Umbilical cord (tissue), 2 donors: Measurements from ENCODE around the gene BCR. TPM values are rescaled to one million over a fixed set of nuclear protein-coding genes. Genes with fewer than 3 reads are reported as not detected.

Experiments
- DNase-seq: peaks from one replicate; pipeline ENCODE4 v3.0.0-alpha.2; 2015; ENCODE audit warnings: low spot score
- total RNA-seq: library from RNA; depleted of rRNA; stranded (reverse); fragments of >200 nt; gene quantifications from one replicate; pipeline ENCODE4 v1.2.3, GENCODE V29; 2014; ENCODE audit warnings: low replicate concordance; ENCODE audit not compliant: insufficient read depth

The BCR gene
- total RNA-seq, 1 donor from 2014 or later: 27.0 TPM

GRCh38 chr22:23150762-23151161 is 29.5 kb upstream of the BCR start:
- no peak for DNase-seq

- DNase-seq: no peak
Measured at GRCh38 chr22:23151827-23152226, 28.5 kb upstream of the BCR start.

GRCh38 chr22:23152238-23153114 is 27.8 kb upstream of the BCR start:
- DNase-seq: no peak

DNA sequence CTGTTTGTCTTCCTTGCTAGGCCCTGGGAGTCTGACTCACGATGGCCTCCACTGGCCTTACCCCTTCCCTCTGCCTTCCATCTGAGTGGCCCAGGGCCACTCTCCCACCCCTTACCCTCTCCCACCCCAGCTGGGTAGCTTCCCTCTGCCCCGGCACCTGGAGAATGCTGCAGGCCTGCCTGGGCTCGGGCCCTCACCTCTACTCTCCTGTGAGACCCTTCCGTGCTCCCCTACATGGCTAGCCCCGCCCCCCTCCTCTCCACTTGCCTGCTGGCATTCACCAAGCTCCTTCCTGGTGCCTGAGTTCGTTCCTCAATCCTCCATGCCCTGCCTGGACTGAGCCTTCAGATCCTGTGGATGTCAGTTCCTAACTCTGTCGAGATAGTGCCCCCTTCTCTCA is 26.3 kb upstream of the BCR start:
- no peak for DNase-seq

GRCh38 chr22:23154461-23154860 is 25.8 kb upstream of the BCR start:
- no peak for DNase-seq

DNA sequence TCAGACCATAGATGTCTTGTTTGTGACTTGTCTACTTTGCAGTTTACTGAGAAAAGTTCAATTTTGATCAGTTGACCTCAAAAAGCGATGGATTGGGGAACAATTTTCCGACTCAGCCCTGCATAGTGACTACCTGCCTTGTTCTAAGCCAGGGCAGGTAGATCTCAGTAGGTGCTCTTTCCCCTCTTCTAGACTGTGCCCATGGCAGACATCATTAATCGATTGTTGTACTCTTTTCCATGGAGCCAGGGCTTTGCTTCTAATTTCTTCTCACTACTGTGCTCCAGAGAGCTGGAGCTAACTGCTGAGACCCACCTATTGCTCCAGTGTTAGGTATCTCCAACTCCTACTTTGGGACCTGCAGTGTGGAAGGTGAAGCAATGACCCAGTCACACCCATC is 25.2 kb upstream of the BCR start:
- DNase-seq: no peak

DNA sequence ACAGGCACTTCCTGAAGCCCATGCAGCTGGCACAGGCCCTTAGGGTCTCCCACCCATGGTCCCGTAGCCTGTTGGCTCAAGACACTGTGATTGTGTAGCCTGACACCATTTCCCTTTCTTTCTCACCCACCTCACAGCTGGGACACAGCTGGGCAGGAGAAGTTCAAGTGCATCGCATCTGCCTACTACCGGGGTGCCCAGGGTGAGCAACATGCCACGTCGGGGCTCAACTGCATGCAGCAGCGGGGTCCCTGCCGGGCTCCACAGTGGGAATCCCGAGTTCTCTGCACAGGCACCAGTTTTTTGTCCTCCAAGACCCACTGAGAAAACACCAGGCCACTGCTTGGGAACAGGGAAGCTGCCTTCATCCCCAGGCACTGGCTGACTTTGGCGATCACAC is 24.5 kb upstream of the BCR start:
- DNase-seq: no peak

- DNase-seq: no peak
Measured at GRCh38 chr22:23156286-23156685, 24.0 kb upstream of the BCR start.

DNA sequence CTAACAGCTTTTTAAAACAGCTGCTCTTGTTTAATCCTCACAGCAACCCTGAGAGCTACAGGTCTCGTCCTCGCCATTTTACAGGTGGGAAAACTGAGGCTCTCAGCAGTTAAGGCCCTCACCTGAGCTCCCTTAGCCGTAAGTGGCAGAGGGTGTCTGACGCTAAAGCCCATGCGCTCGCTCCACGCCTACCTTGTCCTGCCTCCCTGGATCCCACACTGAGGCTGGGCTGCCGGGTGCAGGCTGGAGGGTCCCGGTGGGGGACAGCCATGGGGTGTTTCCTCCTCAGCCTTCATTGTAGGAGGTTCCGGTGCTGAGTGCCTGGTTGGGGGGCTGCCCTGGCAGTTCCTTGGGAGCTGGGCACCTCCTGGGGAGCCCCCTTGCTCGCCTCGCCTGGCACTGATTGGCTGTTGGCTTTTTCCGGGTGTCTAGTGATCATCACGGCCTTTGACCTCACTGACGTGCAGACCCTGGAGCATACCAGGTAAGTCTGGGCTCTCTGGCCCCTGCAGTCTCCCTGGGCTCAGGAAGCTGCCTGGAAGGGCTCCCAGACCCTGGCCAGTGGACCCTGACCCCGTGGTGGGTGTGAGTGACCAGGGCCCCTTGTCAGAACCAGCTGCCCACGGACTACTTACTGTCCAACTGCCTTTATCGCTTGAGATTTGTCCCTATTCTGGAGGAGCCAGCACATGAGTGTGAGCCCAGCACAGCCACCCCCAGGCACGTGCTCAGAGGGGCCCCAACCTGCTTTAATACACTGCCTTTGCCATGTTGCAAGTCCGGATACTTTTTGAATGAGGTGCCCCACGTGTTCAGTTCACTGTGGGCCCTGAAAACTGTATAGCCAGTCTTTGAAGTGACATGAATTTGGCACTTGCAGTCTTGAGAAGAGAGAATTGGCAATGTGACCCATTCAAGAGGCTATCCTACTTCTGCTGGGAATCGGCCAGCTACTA is 22.5 kb upstream of the BCR start:
- no peak for DNase-seq

DNA sequence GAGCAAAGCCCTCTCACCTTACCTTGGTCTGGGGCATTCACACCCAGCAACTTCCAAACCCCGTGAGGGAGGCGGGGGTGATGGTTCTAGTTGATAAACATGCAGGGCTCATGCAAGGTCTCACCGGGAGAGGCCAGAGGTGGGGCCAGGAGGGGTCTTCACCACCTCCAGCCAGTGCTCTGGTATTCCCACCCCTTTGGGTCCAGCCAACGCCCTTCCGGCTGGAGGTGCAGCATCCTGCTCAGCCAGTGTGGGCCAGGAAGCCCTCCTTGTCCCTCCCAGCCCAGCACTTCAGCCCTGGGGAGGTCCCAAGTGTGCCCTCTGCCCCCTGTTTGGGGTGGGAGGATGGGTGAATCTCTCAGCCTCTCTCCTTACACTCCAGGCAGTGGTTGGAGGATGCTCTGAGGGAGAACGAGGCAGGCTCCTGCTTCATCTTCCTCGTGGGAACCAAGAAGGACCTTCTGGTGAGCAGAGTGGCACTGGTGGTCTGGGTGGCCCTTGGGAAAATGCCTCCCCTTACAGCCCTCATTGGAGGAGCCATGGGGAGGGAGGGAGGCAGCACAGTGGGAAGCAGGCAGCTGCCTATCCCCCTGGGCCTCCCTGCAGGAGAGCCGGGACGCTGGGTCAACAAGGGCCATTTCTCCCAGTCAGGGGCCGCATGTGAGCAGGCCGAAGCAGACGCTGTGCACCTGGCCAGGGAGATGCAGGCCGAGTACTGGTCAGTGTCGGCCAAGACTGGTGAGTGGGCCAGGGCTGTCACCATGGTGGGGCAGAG is 21.6 kb upstream of the BCR start:
- DNase-seq: no peak

- no peak for DNase-seq
Measured at GRCh38 chr22:23159291-23159630, 21.0 kb upstream of the BCR start.

GRCh38 chr22:23161029-23161428 is 19.3 kb upstream of the BCR start:
- no peak for DNase-seq

DNA sequence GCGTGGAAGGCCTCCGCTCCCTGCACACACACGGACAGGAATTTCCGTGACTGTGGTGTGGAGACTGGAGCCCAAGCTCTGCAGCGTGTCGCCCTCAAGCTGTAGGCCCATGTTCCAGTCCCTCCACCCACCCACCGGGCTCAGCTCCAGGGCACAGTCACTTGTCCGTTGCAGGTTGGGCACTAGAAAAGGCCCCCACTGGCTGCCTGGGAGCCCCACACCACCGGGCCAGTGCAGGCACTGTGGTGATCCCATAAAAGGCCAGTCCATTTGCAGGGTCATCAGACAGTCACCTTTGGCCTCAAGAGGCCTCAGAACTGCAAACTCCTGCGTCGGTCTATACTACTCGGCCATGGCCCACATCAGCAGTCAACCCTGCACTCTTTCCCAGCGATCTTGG is 18.7 kb upstream of the BCR start:
- DNase-seq: no peak

- DNase-seq: no peak
Measured at GRCh38 chr22:23163665-23164064, 16.6 kb upstream of the BCR start.

DNA sequence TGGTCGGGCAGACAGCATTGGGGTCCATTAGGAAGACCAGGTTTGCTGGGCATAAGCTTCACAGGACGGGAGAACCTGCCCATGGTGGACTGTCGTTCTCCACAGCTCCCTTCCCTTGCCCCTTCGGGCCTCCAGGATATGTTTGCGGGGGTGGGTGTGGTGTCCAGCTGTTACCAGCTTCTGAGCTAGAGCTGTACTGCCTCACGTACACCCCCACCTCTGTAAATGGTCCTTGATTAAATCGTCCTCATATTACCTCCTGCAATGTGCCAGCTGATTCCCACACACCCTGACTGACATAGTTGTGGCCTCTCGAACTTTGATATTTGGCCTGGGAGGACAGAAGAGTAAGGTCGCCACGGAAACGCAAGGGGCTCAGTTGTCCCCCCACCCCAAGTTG is 16.2 kb upstream of the BCR start:
- no peak for DNase-seq

GRCh38 chr22:23166042-23166831 is 14.1 kb upstream of the BCR start:
- DNase-seq: no peak

DNA sequence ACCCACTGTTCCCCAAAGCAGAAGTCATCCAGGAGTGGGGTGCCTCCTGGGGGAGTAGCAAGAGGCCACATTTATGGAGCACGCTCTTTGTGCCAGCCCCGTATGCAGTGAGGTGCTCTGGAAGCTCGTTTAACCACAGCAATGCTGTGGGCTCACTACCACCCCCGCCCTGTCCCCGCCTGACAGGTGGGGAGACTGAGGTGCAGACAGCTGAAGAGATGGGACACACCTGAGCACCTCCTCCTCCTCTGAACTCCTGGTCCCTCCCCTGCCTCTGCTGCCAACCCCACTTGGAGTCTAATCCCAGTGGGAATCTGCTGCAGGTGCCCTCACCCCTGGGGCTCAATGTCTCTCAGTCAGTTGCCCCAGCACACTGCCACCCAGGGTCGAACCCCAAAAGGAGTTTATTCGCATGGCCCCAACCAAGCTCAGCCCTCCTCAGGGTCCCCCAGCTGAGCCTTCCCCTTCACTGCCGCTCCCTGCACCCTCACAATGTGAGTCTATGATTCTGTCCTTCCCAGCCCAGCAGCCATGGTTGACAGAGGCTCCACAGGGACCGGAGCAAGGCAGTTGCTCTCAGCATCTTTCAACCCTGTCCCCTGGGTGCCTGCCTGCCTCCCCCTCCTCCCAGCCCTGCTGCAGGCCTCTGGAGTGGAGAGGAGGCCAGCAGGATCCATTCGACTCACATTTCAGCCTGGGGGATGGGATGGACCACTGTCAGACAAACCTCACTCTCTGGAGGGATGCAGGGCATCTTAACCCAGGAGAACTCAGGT is 13.3 kb upstream of the BCR start:
- DNase-seq: no peak

- no peak for DNase-seq
Measured at GRCh38 chr22:23168391-23169042, 11.8 kb upstream of the BCR start.

GRCh38 chr22:23169043-23169406 is 11.3 kb upstream of the BCR start:
- DNase-seq: no peak
